HG03280 (cell line): ENCODE results near the gene DNTT.

Source experiments
- ATAC-seq: cut with Tn5 transposase; IDR thresholded peaks from one replicate; pipeline ENCODE4 v1.9.1; 2021; ENCODE audit warnings: mild to moderate bottlenecking, moderate library complexity; ENCODE audit not compliant: unreplicated experiment

The DNTT gene

GRCh38 chr10:96304230-96304629 is at the start of gene DNTT:
Gene DNTT, plus strand, starts transcription at chr10:96304434. Its CDS starts 64 bp downstream, at chr10:96304498.
- no peak for ATAC-seq

- ATAC-seq: no peak
Measured at GRCh38 chr10:96254976-96255375, 49.3 kb upstream of the DNTT start.

- no peak for ATAC-seq
Measured at GRCh38 chr10:96255549-96256333, 48.5 kb upstream of the DNTT start.

- no peak for ATAC-seq
Measured at GRCh38 chr10:96257944-96258343, 46.3 kb upstream of the DNTT start.

GRCh38 chr10:96259150-96259549 is 45.1 kb upstream of the DNTT start:
- ATAC-seq: no peak

GRCh38 chr10:96260014-96260413 is 44.2 kb upstream of the DNTT start:
- no peak for ATAC-seq

- no peak for ATAC-seq
Measured at GRCh38 chr10:96261132-96261531, 43.1 kb upstream of the DNTT start.

GRCh38 chr10:96261930-96262329 is 42.3 kb upstream of the DNTT start:
- ATAC-seq: no peak

GRCh38 chr10:96263176-96263575 is 41.1 kb upstream of the DNTT start:
- ATAC-seq: no peak

- ATAC-seq: no peak
Measured at GRCh38 chr10:96263669-96264068, 40.6 kb upstream of the DNTT start.

GRCh38 chr10:96264938-96265337 is 39.3 kb upstream of the DNTT start:
- no peak for ATAC-seq

GRCh38 chr10:96266118-96266770 is 38.0 kb upstream of the DNTT start:
- no peak for ATAC-seq

GRCh38 chr10:96267234-96267705 is 37.0 kb upstream of the DNTT start:
- no peak for ATAC-seq

- no peak for ATAC-seq
Measured at GRCh38 chr10:96268341-96268909, 35.8 kb upstream of the DNTT start.

- no peak for ATAC-seq
Measured at GRCh38 chr10:96269438-96270300, 34.6 kb upstream of the DNTT start.

GRCh38 chr10:96270571-96270970 is 33.7 kb upstream of the DNTT start:
- no peak for ATAC-seq

GRCh38 chr10:96271016-96271815 is 33.0 kb upstream of the DNTT start, which contains the start of gene BLNK:
Gene BLNK, minus strand, starts transcription at chr10:96271569. Its CDS starts 171 bp downstream, at chr10:96271398.
- peak; percentile 69 for ATAC-seq

- ATAC-seq: no peak
Measured at GRCh38 chr10:96272316-96273280, 31.6 kb upstream of the DNTT start.
